Neural progenitor cell (in vitro differentiated cells): ENCODE data around the gene AADACL4.

Source experiments
- CTCF ChIP-seq: fragments of 200-600 bp; sonication (generic); IDR thresholded peaks from 2 replicates; pipeline ENCODE4 v1.5.1; 2017; ENCODE audit warnings: antibody characterized with exemption, mild to moderate bottlenecking
- EZH2 ChIP-seq: fragments of 200-600 bp; sonication (generic); IDR thresholded peaks from 2 replicates; pipeline ENCODE4 v1.6.1; 2017; ENCODE audit warnings: antibody characterized with exemption, mild to moderate bottlenecking, moderate library complexity
- EZH2phosphoT487 ChIP-seq: fragments of 200-600 bp; sonication (generic); IDR thresholded peaks from 2 replicates; pipeline ENCODE4 v1.6.1; 2017; ENCODE audit warnings: antibody characterized with exemption

- TF ChIP-seq CTCF (no peak), EZH2phosphoT487 (no peak), EZH2 (no peak)
These were observed 60.1 kb downstream of the AADACL4 start for GRCh38 chr1:12703821-12704451.
